Measurements from ENCODE around the gene CFAP45.

Gene CFAP45

GRCh38 chr1:159944623-159945455, 44.9 kb upstream of the CFAP45 start:
- TF ChIP-seq CTCF (IDR thresholded peaks at IDR 0.05; ENCODE audit: control insufficient read depth, insufficient read depth, low read depth, low read length, missing control alignments), result no peak
- peak overlapping the region; percentile 31 for H3K4me3 ChIP-seq (ENCODE audit: control insufficient read depth, low read depth, low read length)
- DNase-seq (ENCODE audit: low read depth), result no peak

DNA sequence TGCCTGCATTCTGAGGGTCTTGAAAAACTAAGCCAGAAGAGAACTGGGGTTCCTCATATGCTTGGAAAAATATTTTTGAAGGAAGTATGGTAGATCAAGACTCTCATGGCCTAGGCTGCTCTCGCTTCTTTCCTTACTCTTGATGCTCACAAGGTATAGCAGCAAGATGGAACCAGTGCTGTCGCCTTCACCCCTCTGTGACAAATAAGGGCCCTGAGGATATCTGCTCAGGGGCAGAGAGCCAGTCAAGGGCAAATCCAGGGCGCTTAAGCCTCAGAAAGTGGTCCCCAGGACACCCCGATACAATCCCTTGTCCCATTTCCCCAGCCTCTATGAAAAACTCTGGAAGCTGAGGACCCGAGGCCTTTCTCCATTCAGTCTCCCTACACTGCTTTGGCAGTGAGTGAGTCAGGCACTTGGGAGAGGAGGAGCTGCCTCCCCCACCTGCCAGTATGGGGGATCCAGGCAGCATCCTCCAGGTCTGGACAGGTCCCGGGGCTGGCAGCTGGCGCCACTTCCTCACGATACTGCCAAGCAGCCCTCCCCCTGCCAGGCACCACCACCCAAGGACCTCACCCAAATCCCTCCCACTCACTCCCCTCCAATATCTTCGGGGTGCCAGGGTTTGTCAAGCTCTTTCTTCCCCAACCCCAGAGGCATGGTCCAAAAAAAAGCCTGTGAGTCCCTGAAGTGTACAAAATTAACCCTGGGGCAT, 44.1 kb upstream of the CFAP45 start:
- no peak for DNase-seq (ENCODE audit: low read depth)
- TF ChIP-seq CTCF (IDR thresholded peaks at IDR 0.05; ENCODE audit: control insufficient read depth, insufficient read depth, low read depth, low read length, missing control alignments), result no peak
- H3K4me3 ChIP-seq (ENCODE audit: control insufficient read depth, low read depth, low read length), result no peak overlapping the region

DNA sequence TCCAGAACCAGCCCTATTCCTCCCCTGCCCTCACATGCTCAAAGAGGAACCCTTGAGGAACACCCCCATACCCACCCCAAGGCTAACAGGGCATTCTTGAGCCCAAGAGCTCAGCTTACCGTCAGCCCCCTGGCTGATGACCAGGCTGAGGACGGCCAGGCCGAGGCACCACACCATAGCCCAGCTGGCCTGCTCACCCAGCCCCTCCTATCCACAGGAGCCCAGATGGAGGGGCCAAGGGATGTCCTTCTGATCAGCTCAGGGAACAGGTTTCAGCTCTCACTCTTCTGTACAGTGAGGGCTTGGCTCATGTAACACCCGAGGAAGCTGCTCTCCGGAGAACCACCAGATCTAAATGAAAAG, 43.3 kb upstream of the CFAP45 start:
- no peak for TF ChIP-seq CTCF (IDR thresholded peaks at IDR 0.05; ENCODE audit: control insufficient read depth, insufficient read depth, low read depth, low read length, missing control alignments)
- DNase-seq (ENCODE audit: low read depth), result no peak
- no peak overlapping the region for H3K4me3 ChIP-seq (ENCODE audit: control insufficient read depth, low read depth, low read length)

GRCh38 chr1:159942632-159943277, 42.8 kb upstream of the CFAP45 start:
- no peak overlapping the region for H3K4me3 ChIP-seq (ENCODE audit: control insufficient read depth, low read depth, low read length)
- no peak for DNase-seq (ENCODE audit: low read depth)
- no peak for TF ChIP-seq CTCF (IDR thresholded peaks at IDR 0.05; ENCODE audit: control insufficient read depth, insufficient read depth, low read depth, low read length, missing control alignments)

- no peak overlapping the region for H3K4me3 ChIP-seq (ENCODE audit: control insufficient read depth, low read depth, low read length)
- no peak for DNase-seq (ENCODE audit: low read depth)
These were observed 41.9 kb upstream of the CFAP45 start for GRCh38 chr1:159941591-159942560.

More at GRCh38 chr1:159941591-159942560, 41.9 kb upstream of the CFAP45 start:
- no peak for TF ChIP-seq CTCF (IDR thresholded peaks at IDR 0.05; ENCODE audit: control insufficient read depth, insufficient read depth, low read depth, low read length, missing control alignments)
